Measurements from ENCODE around the gene NUP133. TPM values are rescaled to one million over a fixed set of nuclear protein-coding genes. Genes with fewer than 3 reads are reported as not detected.

The NUP133 gene
- total RNA-seq, 3 donors from 2014 or later = 29.4 to 48.4 (median 31.8) TPM

DNA sequence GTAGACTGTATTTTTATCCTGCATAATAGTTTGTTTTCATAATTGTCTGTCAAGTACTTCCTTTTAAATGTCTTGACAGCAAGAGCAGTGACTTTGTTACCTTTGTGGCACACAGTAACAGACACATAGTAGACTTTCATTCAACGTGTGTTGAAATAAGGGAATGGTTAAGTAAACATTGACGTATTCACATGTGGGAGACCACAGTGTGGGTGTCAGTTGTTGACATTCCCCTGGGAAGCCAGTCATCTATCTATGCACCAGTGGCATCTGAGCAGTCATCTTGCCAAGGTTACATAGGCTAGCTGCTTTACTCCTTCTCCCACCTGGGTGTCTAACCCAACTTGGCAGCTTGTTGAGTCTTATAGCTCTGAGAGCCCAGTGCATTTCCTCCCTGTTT lies 1.4 kb upstream of the NUP133 start:
- Histone ChIP-seq H3K4me1 (no peaks in the 10 kb centered on the region), H3K27me3 (no peaks in the 10 kb centered on the region), H3K9me3 (no peaks in the 10 kb centered on the region), H3K36me3 (no peaks in the 10 kb centered on the region), H3K27ac (peak overlapping the region in 1 of 2 donors; percentile 99), H3K4me3 (no peak overlapping the region)
- no peak for DNase-seq (ENCODE audit: low spot score in 2 of 2)
- intact Hi-C loops (cut with DNase I; ENCODE audit: low total_unique reads) = no loop called here
- TF ChIP-seq POLR2A (IDR thresholded peaks at IDR 0.05) = no peak
- no peak for TF ChIP-seq POLR2AphosphoS5 (IDR thresholded peaks at IDR 0.05)
- TF ChIP-seq, protein P1, sequence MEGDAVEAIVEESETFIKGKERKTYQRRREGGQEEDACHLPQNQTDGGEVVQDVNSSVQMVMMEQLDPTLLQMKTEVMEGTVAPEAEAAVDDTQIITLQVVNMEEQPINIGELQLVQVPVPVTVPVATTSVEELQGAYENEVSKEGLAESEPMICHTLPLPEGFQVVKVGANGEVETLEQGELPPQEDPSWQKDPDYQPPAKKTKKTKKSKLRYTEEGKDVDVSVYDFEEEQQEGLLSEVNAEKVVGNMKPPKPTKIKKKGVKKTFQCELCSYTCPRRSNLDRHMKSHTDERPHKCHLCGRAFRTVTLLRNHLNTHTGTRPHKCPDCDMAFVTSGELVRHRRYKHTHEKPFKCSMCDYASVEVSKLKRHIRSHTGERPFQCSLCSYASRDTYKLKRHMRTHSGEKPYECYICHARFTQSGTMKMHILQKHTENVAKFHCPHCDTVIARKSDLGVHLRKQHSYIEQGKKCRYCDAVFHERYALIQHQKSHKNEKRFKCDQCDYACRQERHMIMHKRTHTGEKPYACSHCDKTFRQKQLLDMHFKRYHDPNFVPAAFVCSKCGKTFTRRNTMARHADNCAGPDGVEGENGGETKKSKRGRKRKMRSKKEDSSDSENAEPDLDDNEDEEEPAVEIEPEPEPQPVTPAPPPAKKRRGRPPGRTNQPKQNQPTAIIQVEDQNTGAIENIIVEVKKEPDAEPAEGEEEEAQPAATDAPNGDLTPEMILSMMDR (IDR thresholded peaks at IDR 0.05) = no peak

DNA sequence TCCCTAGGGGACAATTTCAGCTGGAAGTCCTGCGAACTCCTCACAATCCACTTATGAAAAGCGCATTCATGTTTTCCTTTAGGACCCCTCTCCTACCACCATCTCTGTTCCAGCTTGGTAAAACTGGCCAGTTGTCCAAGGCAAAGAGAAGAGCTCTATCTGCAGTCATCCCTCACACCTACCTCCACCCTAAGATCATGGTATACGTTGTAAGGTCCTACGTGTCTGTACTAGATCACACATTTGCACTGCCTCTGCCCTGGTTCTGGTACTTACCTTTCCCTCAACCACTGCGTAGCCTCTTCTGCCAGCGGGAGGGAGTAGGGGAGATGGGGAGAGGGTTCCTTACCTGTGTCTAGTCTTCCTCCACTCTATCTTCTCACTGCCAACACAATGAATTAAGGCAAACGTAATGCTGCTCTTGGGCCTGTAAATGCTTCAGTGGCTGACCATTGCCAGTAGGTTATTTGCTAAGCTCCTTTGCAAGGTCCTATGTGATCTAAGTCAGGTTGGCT lies 739 bp upstream of the NUP133 start:
- Histone ChIP-seq H3K4me1 (no peaks in the 10 kb centered on the region), H3K27ac (peak overlapping the region; percentile 98 to 99), H3K27me3 (no peaks in the 10 kb centered on the region), H3K4me3 (peak overlapping the region; percentile 80 to 99 (median 99)), H3K36me3 (no peaks in the 10 kb centered on the region), H3K9me3 (no peaks in the 10 kb centered on the region)
- DNase-seq (ENCODE audit: low spot score in 2 of 2) = no peak
- intact Hi-C loops (cut with DNase I; ENCODE audit: low total_unique reads) = no loop called here
- TF ChIP-seq POLR2A (IDR thresholded peaks at IDR 0.05) = no peak
- TF ChIP-seq, protein P1 (IDR thresholded peaks at IDR 0.05) = no peak
- TF ChIP-seq POLR2AphosphoS5 (IDR thresholded peaks at IDR 0.05) = no peak

DNA sequence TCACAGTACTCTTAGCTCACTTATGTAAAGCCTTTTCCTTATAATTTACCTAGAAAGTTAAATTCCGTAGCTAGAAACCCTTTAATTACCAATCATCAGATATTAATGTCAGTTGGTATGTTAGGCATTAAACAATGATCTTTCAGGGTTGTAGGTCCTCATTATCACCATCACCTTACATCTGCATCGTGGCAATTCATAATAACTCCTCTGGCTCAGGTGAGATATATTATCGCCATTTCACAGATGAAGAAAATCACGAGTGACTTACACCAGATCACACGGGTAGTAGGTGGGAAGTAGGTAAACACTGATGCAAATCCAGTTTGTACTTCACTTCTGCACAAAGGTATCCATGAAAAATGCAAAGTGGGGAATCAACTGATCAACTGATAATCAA lies 639 bp downstream of the NUP133 start:
- Histone ChIP-seq H3K27ac (peak overlapping the region; percentile 98 to 99), H3K4me3 (peak overlapping the region; percentile 80 to 99 (median 99)), H3K36me3 (no peaks in the 10 kb centered on the region), H3K4me1 (no peaks in the 10 kb centered on the region), H3K27me3 (no peaks in the 10 kb centered on the region), H3K9me3 (no peaks in the 10 kb centered on the region)
- TF ChIP-seq POLR2AphosphoS5 (IDR thresholded peaks at IDR 0.05) = no peak
- TF ChIP-seq POLR2A (IDR thresholded peaks at IDR 0.05) = no peak
- TF ChIP-seq, protein P1 (IDR thresholded peaks at IDR 0.05) = no peak
- DNase-seq (ENCODE audit: low spot score in 2 of 2) = no peak
- intact Hi-C loops (cut with DNase I; ENCODE audit: low total_unique reads) = no loop called here

DNA sequence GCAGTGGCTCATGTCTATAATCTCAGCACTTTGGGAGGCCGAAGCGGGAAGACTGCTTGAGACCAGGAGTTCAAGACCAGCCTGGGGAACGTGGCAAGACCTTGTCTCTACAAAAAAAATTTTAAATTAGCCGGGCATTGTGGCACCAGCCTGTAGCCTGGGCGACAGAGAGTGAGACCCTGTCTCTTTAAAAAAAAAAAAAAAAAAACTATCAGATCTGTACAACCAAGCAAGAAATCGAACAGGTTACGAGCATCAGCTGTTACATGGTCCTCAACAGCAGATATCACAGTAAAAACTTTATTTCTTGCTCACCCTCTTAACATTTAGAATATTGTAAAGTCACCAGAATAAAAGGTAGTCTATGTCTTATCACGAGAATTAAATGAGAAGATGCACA lies 1.5 kb downstream of the NUP133 start:
- intact Hi-C loops (cut with DNase I; ENCODE audit: low total_unique reads) = no loop called here
- no peak for DNase-seq (ENCODE audit: low spot score in 2 of 2)
- TF ChIP-seq POLR2A (IDR thresholded peaks at IDR 0.05) = no peak
- TF ChIP-seq, protein P1 (IDR thresholded peaks at IDR 0.05) = no peak
- no peak for TF ChIP-seq POLR2AphosphoS5 (IDR thresholded peaks at IDR 0.05)
- no peaks in the 10 kb centered on the region for H3K36me3 ChIP-seq
- no peaks in the 10 kb centered on the region for H3K27me3 ChIP-seq
- no peak overlapping the region for H3K4me3 ChIP-seq
- no peaks in the 10 kb centered on the region for H3K4me1 ChIP-seq
- no peaks in the 10 kb centered on the region for H3K9me3 ChIP-seq
- H3K27ac ChIP-seq = no peak overlapping the region

DNA sequence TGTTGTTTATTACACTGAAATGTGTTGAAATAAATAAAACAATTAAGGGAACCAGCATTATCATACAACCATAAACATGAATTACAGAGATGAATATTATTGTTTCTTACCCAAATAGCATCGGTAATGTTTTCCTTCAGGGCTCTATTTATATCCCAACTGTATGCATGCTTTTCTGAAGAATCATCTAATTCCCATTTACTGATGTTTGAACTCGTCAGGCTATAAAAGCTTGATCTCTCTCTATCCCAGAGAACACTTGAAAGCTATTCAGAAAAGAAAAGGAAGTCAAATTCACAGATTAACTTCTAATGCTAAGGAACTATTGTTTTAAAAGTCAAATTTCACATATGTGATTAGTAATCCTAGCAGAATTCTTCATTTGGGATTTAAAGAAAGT lies 12.4 kb downstream of the NUP133 start:
- TF ChIP-seq POLR2A (IDR thresholded peaks at IDR 0.05) = no peak
- Histone ChIP-seq H3K4me1 (no peaks in the 10 kb centered on the region), H3K27me3 (no peaks in the 10 kb centered on the region), H3K27ac (no peak overlapping the region), H3K4me3 (no peak overlapping the region), H3K36me3 (peaks cover 4% of the 10 kb centered on the region), H3K9me3 (no peaks in the 10 kb centered on the region)
- DNase-seq (ENCODE audit: low spot score in 2 of 2) = no peak
- intact Hi-C loops (cut with DNase I; ENCODE audit: low total_unique reads) = no loop called here

DNA sequence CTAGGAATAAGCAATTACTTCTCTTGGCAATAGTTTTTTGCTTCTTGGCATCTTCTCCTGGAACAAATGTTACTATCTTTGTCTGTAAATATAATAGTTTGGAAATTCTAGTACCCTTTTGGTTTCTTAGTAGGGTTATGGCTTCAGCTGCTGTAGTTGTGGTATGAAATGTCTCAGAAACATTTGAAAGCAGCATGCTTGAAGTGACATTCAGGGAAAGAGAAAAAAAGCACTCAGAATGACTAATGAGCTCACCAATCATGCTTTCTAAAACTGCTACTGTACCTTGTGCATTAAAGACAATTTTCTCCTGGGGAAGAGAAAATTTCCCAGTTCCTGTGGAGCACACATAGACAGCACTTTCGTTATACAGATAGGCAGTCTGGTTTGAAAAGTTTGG lies 21.0 kb downstream of the NUP133 start:
- no peaks in the 10 kb centered on the region for H3K4me1 ChIP-seq
- H3K27me3 ChIP-seq = no peaks in the 10 kb centered on the region
- peaks cover 10% of the 10 kb centered on the region for H3K36me3 ChIP-seq
- DNase-seq (ENCODE audit: low spot score in 2 of 2) = no peak
- TF ChIP-seq POLR2A (IDR thresholded peaks at IDR 0.05) (no peak), POLR2AphosphoS5 (IDR thresholded peaks at IDR 0.05) (no peak)
- TF ChIP-seq, protein P1 (IDR thresholded peaks at IDR 0.05) = no peak
- H3K9me3 ChIP-seq = no peaks in the 10 kb centered on the region
- intact Hi-C loops (cut with DNase I; ENCODE audit: low total_unique reads) = loop anchor here (10.0 kb wide), 1 partner anchor 232 kb away; no protein-coding TSS in a partner anchor
- H3K4me3 ChIP-seq = no peak overlapping the region
- H3K27ac ChIP-seq = no peak overlapping the region

Measured in breast epithelium (tissue), 4 donors.